ENCODE data around the gene GSE1.

Gene GSE1

GRCh38 chr16:85621698-85622428 is 8.7 kb downstream of the GSE1 start:
- no peak for DNase-seq

DNA sequence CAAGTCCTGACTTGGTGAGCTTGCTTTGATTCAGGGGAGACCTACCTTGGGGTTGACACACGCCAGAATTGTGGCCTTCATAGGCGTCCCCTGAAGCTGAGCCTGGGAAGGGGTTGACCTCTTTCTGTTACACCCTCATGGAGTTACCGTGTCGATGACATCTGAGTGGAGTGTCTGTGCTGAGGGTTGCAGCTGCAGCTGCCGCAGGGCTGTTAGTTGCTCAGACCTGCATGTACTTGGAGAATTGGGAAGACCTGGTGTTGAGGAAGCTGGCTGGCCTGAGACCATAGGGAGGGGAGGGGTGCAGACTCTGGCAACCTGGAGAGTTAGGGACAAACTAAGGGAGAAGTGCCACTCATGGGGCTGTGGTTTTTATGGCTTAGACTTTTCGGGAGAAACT is 9.6 kb downstream of the GSE1 start:
- no peak for DNase-seq

GRCh38 chr16:85623250-85623649 is 10.1 kb downstream of the GSE1 start:
- DNase-seq: no peak

- DNase-seq: no peak
Observed at GRCh38 chr16:85623997-85624601, 11.0 kb downstream of the GSE1 start.

- no peak for DNase-seq
Observed at GRCh38 chr16:85624646-85625045, 11.5 kb downstream of the GSE1 start.

DNA sequence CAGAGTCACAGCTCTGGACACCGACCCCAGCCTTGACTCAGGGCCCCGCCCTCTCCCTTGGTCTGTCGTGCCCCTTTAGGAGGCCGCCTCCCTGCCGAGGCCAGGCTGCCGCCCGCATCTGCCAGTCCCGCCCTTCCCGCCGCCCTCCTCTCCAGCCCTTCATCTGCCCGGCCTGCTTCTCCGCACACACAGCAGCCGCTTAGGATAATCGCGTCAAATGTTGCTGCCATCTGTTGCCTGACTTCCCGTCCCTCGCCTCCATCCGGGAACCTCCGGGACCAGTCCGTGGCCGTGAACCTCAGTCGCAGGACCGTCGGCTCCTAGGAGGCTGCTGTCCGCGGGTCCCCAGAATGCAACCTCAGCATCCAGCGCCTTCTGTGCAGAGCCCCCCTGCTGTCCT is 11.9 kb downstream of the GSE1 start:
- no peak for DNase-seq

DNA sequence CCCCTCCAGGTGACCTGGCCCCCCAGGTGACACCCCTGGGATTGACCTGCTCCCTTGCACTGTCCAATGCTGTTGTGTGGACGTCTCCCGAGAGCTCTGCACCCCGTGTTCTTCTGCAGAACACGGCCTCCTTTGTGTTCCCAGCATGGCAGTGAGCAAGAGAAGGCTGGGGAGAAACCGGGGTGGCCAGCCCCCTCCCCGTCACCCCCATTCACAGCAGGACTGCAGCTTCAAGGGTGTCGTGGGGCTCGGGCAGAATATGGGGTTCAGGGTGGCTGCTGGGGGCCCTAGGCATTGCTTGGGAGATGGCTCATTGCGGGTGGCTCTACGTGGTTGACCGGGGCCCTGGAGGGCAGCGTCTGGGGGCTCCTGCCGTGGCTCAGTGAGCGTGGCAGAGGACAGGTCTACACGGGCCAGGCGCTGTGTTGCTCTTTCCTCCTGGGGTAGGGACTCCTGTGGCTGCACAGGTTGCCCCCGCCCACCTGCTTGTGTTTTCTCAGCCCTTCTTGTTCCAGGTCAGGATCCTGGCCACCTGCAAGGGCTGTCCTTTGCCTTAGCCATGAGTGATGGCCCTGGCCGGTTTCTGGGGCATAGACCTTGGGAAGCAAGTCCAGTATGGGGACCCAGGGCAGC is 12.5 kb downstream of the GSE1 start:
- DNase-seq: no peak

DNA sequence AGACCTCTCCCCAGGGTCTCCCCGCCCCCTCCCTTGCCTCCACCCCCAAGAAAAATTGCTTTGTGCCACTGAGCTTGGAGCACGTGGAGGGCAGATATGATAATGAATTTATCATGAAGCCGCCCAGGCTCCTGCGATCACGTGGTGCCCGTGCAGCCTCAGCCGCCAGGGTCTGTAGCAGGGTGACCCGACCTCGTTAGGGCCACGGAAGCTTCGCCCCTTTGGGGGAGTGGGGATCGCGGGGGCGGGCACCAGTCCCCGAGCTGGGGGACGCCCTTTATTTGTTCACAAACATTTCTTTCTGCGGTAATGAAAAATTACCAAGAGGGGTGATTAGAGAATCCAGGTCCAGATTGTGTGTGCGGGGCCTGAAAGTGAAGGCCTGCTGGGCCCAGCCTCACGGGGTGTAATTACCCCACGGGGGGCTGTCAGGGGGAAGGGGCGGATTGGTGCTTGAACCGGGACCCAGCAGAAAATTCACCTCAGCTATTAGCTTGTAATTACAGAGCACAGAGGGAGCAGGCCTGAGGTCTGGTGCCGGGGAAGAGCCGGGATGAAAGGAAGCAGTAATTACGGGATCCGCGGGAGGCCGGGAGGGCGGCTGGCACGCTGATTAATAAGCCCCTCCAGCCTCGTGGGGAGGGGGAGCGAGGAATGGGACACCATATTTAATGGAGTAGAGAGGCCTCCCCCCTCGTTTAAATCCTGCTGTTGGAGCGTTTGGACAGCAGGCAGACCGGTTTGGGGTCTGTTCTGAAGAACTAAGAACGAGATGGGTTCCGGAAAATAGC is 13.3 kb downstream of the GSE1 start:
- no peak for DNase-seq

GRCh38 chr16:85627089-85627488 is 14.0 kb downstream of the GSE1 start:
- peak in 1 of 5 experiments; percentile 32 for DNase-seq

DNA sequence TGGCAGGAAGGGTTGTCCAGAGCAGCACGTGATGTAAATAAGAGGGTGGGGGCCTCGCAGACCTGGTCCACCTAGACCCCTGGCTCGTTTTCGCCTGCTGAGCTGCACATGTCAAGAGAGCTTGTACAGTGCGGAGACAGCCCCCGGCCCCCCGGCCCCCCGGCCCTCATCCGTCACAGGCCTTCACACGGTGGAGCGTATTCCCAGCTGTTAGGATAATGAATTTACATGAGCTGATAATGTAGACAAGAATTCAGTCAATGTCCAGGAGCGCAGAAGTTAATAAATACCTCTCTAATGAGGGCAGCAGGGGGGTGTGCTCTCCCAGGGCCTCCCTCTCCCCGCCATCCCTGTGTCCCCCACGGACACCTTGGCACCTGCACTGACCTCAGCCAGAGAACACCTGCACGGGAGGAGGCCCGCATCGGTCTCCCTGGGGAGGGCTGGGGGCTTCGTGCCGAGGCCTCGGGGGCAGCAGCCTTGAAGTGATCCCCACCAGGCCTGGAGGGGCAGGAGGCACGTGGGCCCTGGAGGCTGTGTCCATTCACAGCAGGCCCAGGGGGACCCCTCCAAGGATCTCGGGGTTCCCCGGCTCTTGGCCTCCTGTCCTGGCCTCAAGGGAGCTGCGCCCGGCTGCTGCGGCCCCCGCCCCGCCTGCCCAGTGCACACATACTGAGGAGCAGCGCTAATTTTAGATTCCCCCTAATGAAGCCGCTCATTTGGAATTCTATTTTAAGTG is 14.6 kb downstream of the GSE1 start:
- no peak for DNase-seq

DNA sequence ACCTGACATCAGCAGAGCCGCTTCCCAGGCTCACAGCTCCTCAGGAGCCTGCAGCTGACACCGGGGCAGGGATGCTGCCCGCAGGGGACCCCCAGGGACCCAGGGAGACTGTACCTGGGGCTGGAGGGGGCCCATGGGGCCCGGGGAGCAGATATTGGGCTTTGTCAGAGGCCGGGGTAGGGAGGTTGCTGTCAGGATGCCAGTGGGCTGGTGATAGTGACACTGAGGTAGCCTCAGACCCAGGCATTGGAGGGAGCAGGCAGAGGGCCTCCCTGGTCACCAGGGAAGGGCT is 15.1 kb downstream of the GSE1 start:
- DNase-seq: no peak

GRCh38 chr16:85628645-85629044 is 15.5 kb downstream of the GSE1 start:
- no peak for DNase-seq

DNA sequence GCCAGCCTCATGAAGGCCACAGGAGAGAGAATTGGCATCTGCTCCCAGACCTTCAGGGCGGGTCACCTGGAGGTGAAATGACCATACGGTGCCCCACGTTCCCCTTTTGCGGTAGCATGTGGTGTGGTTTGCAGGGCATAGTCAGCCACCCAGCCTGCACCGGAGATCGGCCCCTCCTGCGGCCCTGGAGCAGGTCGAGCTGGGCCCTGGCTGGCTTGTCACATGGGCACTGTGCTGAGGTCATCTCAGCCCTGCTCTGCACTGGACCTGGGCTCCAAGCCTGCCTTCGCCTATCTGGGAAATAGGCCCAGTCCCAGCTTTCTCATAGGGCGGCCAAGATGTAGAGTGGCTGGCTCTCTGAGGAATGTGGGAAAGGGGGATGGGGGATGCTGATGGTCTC is 16.2 kb downstream of the GSE1 start:
- DNase-seq: no peak

- DNase-seq: no peak
Observed at GRCh38 chr16:85629853-85630252, 16.7 kb downstream of the GSE1 start.

- no peak for DNase-seq
Observed at GRCh38 chr16:85631230-85631629, 18.1 kb downstream of the GSE1 start.

- no peak for DNase-seq
Observed at GRCh38 chr16:85631802-85632393, 18.8 kb downstream of the GSE1 start.

GRCh38 chr16:85632709-85633437 is 19.8 kb downstream of the GSE1 start:
- no peak for DNase-seq

DNA sequence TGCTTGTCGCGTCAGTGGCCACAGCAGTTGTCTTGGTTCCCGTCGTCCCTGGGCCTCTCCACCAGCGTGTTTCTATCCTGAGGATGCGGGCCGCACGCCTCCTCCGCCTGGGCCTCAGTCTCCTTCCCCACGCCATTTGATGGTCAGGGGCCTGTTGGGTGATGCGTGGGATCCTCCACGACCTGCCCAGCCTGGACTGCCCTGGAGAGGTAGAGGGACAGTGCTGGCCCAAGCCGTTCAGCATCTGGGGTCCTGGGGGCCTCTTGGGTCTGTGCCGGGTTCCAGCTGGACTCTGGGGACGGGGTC is 20.3 kb downstream of the GSE1 start:
- no peak for DNase-seq

GRCh38 chr16:85633888-85634287 is 20.8 kb downstream of the GSE1 start:
- DNase-seq: no peak

- no peak for DNase-seq
Observed at GRCh38 chr16:85634747-85635544, 21.8 kb downstream of the GSE1 start.

GRCh38 chr16:85635545-85636140 is 22.5 kb downstream of the GSE1 start:
- DNase-seq: no peak

All from T-helper 2 cell (primary cell).